H9 (cell line): ENCODE measurements around the gene STPG3. TPM values are rescaled to one million over a fixed set of nuclear protein-coding genes. Genes with fewer than 3 reads are reported as not detected.

ENCODE experiments used
- DNase-seq: peaks from one replicate; pipeline ENCODE4 v3.0.0-alpha.2; 2017
- H2AFZ ChIP-seq: one replicate; pipeline ENCODE4 v1.6.1; 2013; ENCODE audit warnings: mild to moderate bottlenecking, low read length, control low read depth, moderate library complexity
- H2AK5ac ChIP-seq: 2 replicates; pipeline ENCODE4 v1.6.1; 2013; ENCODE audit warnings: low read length, control low read depth, mixed read lengths; ENCODE audit not compliant: insufficient read length
- H2BK120ac ChIP-seq: one replicate; pipeline ENCODE4 v1.6.1; 2013; ENCODE audit warnings: low read depth, mild to moderate bottlenecking, low read length, control low read depth, inconsistent platforms; ENCODE audit not compliant: poor library complexity, severe bottlenecking
- H2BK12ac ChIP-seq: 2 replicates; pipeline ENCODE4 v1.6.1; 2013; ENCODE audit warnings: low read length, control low read depth, mixed read lengths, low read depth; ENCODE audit not compliant: insufficient read length
- H2BK15ac ChIP-seq: 2 replicates; pipeline ENCODE4 v1.6.1; 2013; ENCODE audit warnings: low read depth, low read length, control low read depth
- H2BK20ac ChIP-seq: one replicate; pipeline ENCODE4 v1.6.1; 2013; ENCODE audit warnings: low read depth, mild to moderate bottlenecking, low read length, control low read depth, inconsistent platforms; ENCODE audit not compliant: poor library complexity, severe bottlenecking
- H2BK5ac ChIP-seq: 2 replicates; pipeline ENCODE4 v1.6.1; 2013; ENCODE audit warnings: low read length, control low read depth, mixed read lengths; ENCODE audit not compliant: insufficient read length
- H3K14ac ChIP-seq: 2 replicates; pipeline ENCODE4 v1.6.1; 2013; ENCODE audit warnings: low read length, control low read depth; ENCODE audit not compliant: insufficient read depth
- H3K18ac ChIP-seq: 2 replicates; pipeline ENCODE4 v1.6.1; 2013; ENCODE audit warnings: low read depth, mild to moderate bottlenecking, mixed read lengths, low read length, control low read depth; ENCODE audit not compliant: insufficient read length
- H3K23ac ChIP-seq: 2 replicates; pipeline ENCODE4 v1.6.1; 2013; ENCODE audit warnings: low read length, control low read depth, mixed read lengths, low read depth; ENCODE audit not compliant: insufficient read length
- H3K23me2 ChIP-seq: 2 replicates; pipeline ENCODE4 v1.6.1; 2013; ENCODE audit warnings: low read depth, mild to moderate bottlenecking, mixed read lengths, low read length, control low read depth; ENCODE audit not compliant: insufficient read length, poor library complexity, severe bottlenecking
- H3K27ac ChIP-seq: 2 replicates; pipeline ENCODE4 v1.5.1; 2013; ENCODE audit warnings: low read length, control low read depth, mixed read lengths, low read depth; ENCODE audit not compliant: insufficient read length
- H3K27me3 ChIP-seq: 2 replicates; pipeline ENCODE4 v1.6.1; 2013; ENCODE audit warnings: low read length, control low read depth, inconsistent platforms; ENCODE audit not compliant: insufficient read depth
- H3K4ac ChIP-seq: 2 replicates; pipeline ENCODE4 v1.6.1; 2013; ENCODE audit warnings: low read depth, mild to moderate bottlenecking, control low read depth, inconsistent platforms, low read length, moderate library complexity
- H3K4me1 ChIP-seq: 2 replicates; pipeline ENCODE4 v1.6.1; 2013; ENCODE audit warnings: low read length, control low read depth, inconsistent platforms; ENCODE audit not compliant: insufficient read depth
- H3K4me2 ChIP-seq: 2 replicates; pipeline ENCODE4 v1.6.1; 2013; ENCODE audit warnings: low read length, control low read depth, mixed read lengths; ENCODE audit not compliant: insufficient read length, insufficient read depth
- H3K56ac ChIP-seq: 2 replicates; pipeline ENCODE4 v1.6.1; 2013; ENCODE audit warnings: low read depth, mild to moderate bottlenecking, mixed read lengths, low read length, control low read depth; ENCODE audit not compliant: insufficient read length
- H3K79me1 ChIP-seq: 2 replicates; pipeline ENCODE4 v1.6.1; 2013; ENCODE audit warnings: low read depth, mild to moderate bottlenecking, moderate library complexity, low read length, control low read depth, inconsistent platforms; ENCODE audit not compliant: insufficient read depth, poor library complexity, severe bottlenecking
- H3K79me2 ChIP-seq: 2 replicates; pipeline ENCODE4 v1.6.1; 2013; ENCODE audit warnings: low read length, control low read depth, inconsistent platforms; ENCODE audit not compliant: insufficient read depth
- H3K9ac ChIP-seq: 2 replicates; pipeline ENCODE4 v1.6.1; 2013; ENCODE audit warnings: low read length, control low read depth, mixed read lengths; ENCODE audit not compliant: insufficient read length; ENCODE audit errors: extremely low read depth
- H3K9me3 ChIP-seq: one replicate; pipeline ENCODE4 v1.6.1; 2013; ENCODE audit warnings: low read depth, low read length, inconsistent platforms; ENCODE audit not compliant: control insufficient read depth
- H3T11ph ChIP-seq: one replicate; pipeline ENCODE4 v1.6.1; 2013; ENCODE audit warnings: mild to moderate bottlenecking, low read length, control low read depth, inconsistent platforms
- H4K20me1 ChIP-seq: one replicate; pipeline ENCODE4 v1.6.1; 2013; ENCODE audit not compliant: control insufficient read depth, insufficient read length, insufficient read depth
- H4K5ac ChIP-seq: 2 replicates; pipeline ENCODE4 v1.6.1; 2013; ENCODE audit warnings: low read depth, mild to moderate bottlenecking, mixed read lengths, low read length, control low read depth; ENCODE audit not compliant: insufficient read length
- H4K8ac ChIP-seq: replicated peaks from 2 replicates; pipeline ENCODE4 v1.6.1; 2013; ENCODE audit warnings: low read length, control low read depth, mixed read lengths, low read depth; ENCODE audit not compliant: insufficient read length
- H4K91ac ChIP-seq: 2 replicates; pipeline ENCODE4 v1.6.1; 2013; ENCODE audit warnings: low read depth, mild to moderate bottlenecking, moderate library complexity, mixed read lengths, low read length, control low read depth; ENCODE audit not compliant: insufficient read length
- H3K27ac Mint-ChIP-seq, 3 experiments: 2 replicates in 2 of 3; 3 replicates in 1 of 3; pipeline ENCODE4 v1.8.0; 2020 to 2021; ENCODE audit warnings: mixed read lengths in 3 of 3, mild to moderate bottlenecking in 1 of 3, moderate library complexity in 1 of 3
- H3K27me3 Mint-ChIP-seq: 2 replicates; pipeline ENCODE4 v1.8.0; 2021; ENCODE audit warnings: low read depth, mild to moderate bottlenecking, moderate library complexity, mixed read lengths
- H3K36me3 Mint-ChIP-seq, 3 experiments: 2 replicates in 2 of 3; 3 replicates in 1 of 3; pipeline ENCODE4 v1.8.0; 2020 to 2021; ENCODE audit warnings: low read depth in 3 of 3, mixed read lengths in 3 of 3; ENCODE audit not compliant: insufficient read depth in 1 of 3
- H3K4me1 Mint-ChIP-seq, 2 experiments: 2 replicates each; pipeline ENCODE4 v1.8.0; 2020; ENCODE audit warnings: mixed read lengths in 2 of 2
- H3K4me3 Mint-ChIP-seq, 2 experiments: 2 replicates in 1 of 2; 3 replicates in 1 of 2; pipeline ENCODE4 v1.8.0; 2020 to 2021; ENCODE audit warnings: mild to moderate bottlenecking in 2 of 2, mixed read lengths in 2 of 2, moderate library complexity in 1 of 2
- H3K9me3 Mint-ChIP-seq, 2 experiments: 2 replicates in 1 of 2; 3 replicates in 1 of 2; pipeline ENCODE4 v1.8.0; 2020; ENCODE audit warnings: mild to moderate bottlenecking in 2 of 2, mixed read lengths in 2 of 2, moderate library complexity in 1 of 2
- WGBS: extraction: QIAGEN DNeasy Blood & Tissue Kit; methylation state at CpG from one replicate; pipeline ENCODE4 v1.1.7; 2013; ENCODE audit warnings: missing lambda C conversion rate, low lambda C conversion rate, mixed read lengths; ENCODE audit not compliant: insufficient read length; ENCODE audit errors: extremely low coverage; 5-methylcytosine and 5-hydroxymethylcytosine counted together
- total RNA-seq: library from RNA; stranded (reverse); gene quantifications from 2 replicates; pipeline ENCODE4 v1.2.1, GENCODE V29; 2021
- TF ChIP-seq, protein P1 (sequence below): fragments of 200-600 bp; sonication (generic); conservative IDR thresholded peaks from 3 replicates; pipeline ENCODE4 v1.8.0; 2021; ENCODE audit warnings: antibody characterized with exemption, mild to moderate bottlenecking

Gene STPG3
- total RNA-seq, 1 experiment from 2014 or later, result not detected

DNA sequence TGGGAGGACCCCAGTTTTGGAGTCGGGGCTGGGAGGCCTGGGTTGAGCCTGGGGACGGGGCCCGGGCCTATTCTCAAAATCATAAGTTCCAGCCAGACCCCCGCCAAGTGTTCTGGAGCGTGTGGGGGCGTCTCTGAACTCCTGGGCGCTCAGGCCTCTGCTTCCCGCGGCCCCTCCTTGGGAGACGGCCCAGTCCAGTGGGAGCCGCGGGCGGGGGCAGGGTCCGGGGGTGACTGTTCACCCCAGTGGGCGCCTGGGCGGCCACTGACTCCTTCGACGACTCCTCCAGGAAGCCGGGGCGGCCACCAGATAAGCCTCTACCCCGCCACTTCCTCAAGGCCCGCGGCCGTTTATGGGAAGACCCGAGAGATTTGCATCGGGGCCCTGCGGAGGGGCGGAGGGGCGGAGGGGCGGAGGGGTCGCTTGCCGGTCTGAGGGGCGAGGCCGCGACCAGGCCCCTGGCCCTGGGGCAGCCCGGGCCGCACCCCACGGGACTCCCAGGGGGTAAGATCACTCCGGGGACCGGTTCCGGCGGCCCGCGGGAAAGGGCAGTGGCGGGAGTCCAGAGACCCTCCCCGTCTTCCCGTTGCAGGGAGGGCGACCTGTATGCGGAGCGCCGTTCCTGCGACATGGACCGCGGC is 27.1 kb downstream of the STPG3 start:
- Histone ChIP-seq H4K20me1 (no peaks in the 10 kb centered on the region), H3K27ac (no peak overlapping the region)
- peak overlapping the region; percentile 48 to 51; a peak in 4 of 5 replicates for H3K4me3 Mint-ChIP-seq

More for the DNA sequence above, 27.1 kb downstream of the STPG3 start:
- Mint-ChIP-seq H3K27ac (peak overlapping the region in 1 of 3 experiments; percentile 75; a peak in 1 of 7 replicates), H3K9me3 (no peaks in the 10 kb centered on the region), H3K27me3 (peaks cover 13% of the 10 kb centered on the region), H3K4me1 (peaks cover 20 to 29% of the 10 kb centered on the region in 2 experiments), H3K36me3 (peaks cover 0 to 7% (median 4%) of the 10 kb centered on the region in 3 experiments; a peak in 4 of 7 replicates)
- Histone ChIP-seq H3K14ac (no peak overlapping the region), H2BK5ac (no peak overlapping the region), H3T11ph (no peak overlapping the region), H3K79me1 (no peaks in the 10 kb centered on the region), H3K23ac (no peak overlapping the region), H3K4me2 (peak overlapping the region; percentile 10), H3K79me2 (no peaks in the 10 kb centered on the region), H2BK12ac (no peak overlapping the region), H3K27me3 (no peaks in the 10 kb centered on the region), H3K4me1 (no peaks in the 10 kb centered on the region), H3K18ac (no peak overlapping the region), H3K23me2 (peaks cover 12% of the 10 kb centered on the region), H3K4ac (no peak overlapping the region), H4K8ac (no peak overlapping the region), H3K9me3 (no peaks in the 10 kb centered on the region), H2AFZ (no peak overlapping the region), H3K9ac (no peak overlapping the region), H4K5ac (no peak overlapping the region), H2BK20ac (no peak overlapping the region), H4K91ac (no peak overlapping the region), H2AK5ac (no peak overlapping the region), H2BK120ac (no peak overlapping the region), H3K56ac (no peak overlapping the region), H2BK15ac (no peak overlapping the region)
- TF ChIP-seq, protein P1, sequence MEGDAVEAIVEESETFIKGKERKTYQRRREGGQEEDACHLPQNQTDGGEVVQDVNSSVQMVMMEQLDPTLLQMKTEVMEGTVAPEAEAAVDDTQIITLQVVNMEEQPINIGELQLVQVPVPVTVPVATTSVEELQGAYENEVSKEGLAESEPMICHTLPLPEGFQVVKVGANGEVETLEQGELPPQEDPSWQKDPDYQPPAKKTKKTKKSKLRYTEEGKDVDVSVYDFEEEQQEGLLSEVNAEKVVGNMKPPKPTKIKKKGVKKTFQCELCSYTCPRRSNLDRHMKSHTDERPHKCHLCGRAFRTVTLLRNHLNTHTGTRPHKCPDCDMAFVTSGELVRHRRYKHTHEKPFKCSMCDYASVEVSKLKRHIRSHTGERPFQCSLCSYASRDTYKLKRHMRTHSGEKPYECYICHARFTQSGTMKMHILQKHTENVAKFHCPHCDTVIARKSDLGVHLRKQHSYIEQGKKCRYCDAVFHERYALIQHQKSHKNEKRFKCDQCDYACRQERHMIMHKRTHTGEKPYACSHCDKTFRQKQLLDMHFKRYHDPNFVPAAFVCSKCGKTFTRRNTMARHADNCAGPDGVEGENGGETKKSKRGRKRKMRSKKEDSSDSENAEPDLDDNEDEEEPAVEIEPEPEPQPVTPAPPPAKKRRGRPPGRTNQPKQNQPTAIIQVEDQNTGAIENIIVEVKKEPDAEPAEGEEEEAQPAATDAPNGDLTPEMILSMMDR, result no peak
- DNase-seq, result peak; percentile 60
- WGBS, result no CpG with 5 or more reads among the region's 54 CpGs
